Loucy (cell line): ENCODE measurements around the gene CEP70.

Experiments
- H2AFZ ChIP-seq: fragments of 200-600 bp; sonication (generic); 2 replicates; pipeline ENCODE4 v1.6.0; 2016; ENCODE audit warnings: antibody characterized with exemption, mild to moderate bottlenecking, low read length, moderate library complexity
- H3F3A ChIP-seq: fragments of 200-600 bp; 2 replicates; pipeline ENCODE4 v1.6.0; 2016; ENCODE audit warnings: antibody characterized with exemption, low read depth, mild to moderate bottlenecking
- H3K27me3 ChIP-seq: fragments of 200-600 bp; sonication (generic); 2 replicates; pipeline ENCODE4 v1.6.1; 2014; ENCODE audit warnings: low read length, mild to moderate bottlenecking; ENCODE audit not compliant: insufficient read depth, poor library complexity, severe bottlenecking
- H3K36me3 ChIP-seq: fragments of 200-600 bp; sonication (generic); 2 replicates; pipeline ENCODE4 v1.6.1; 2016; ENCODE audit warnings: low read length; ENCODE audit not compliant: insufficient read depth
- H3K4me1 ChIP-seq: fragments of 200-600 bp; sonication (generic); 2 replicates; pipeline ENCODE4 v1.5.1; 2014; ENCODE audit warnings: low read length, mild to moderate bottlenecking; ENCODE audit not compliant: insufficient read depth, poor library complexity, severe bottlenecking
- H3K4me2 ChIP-seq: fragments of 200-600 bp; sonication (generic); 2 replicates; pipeline ENCODE4 v1.6.0; 2014; ENCODE audit warnings: antibody characterized with exemption, low read length, low read depth, mild to moderate bottlenecking; ENCODE audit not compliant: poor library complexity, severe bottlenecking
- H3K4me3 ChIP-seq: fragments of 200-600 bp; sonication (generic); 2 replicates; pipeline ENCODE4 v1.5.1; 2014; ENCODE audit warnings: low read length, mild to moderate bottlenecking, mixed read lengths; ENCODE audit not compliant: poor library complexity, severe bottlenecking
- H3K79me2 ChIP-seq: fragments of 200-600 bp; sonication (generic); 2 replicates; pipeline ENCODE4 v1.6.1; 2014; ENCODE audit warnings: low read length; ENCODE audit not compliant: insufficient read depth
- H3K9ac ChIP-seq: fragments of 200-600 bp; sonication (generic); 2 replicates; pipeline ENCODE4 v1.6.0; 2014; ENCODE audit warnings: mild to moderate bottlenecking, low read depth, low read length, moderate library complexity; ENCODE audit not compliant: poor library complexity, severe bottlenecking
- H3K9me2 ChIP-seq: fragments of 200-600 bp; sonication (generic); replicated peaks from 2 replicates; pipeline ENCODE4 v1.6.1; 2016; ENCODE audit warnings: low read depth, low read length, mixed read lengths
- H3K9me3 ChIP-seq: fragments of 200-600 bp; sonication (generic); 2 replicates; pipeline ENCODE4 v1.6.1; 2014; ENCODE audit warnings: mild to moderate bottlenecking, antibody characterized with exemption, low read length, low read depth; ENCODE audit not compliant: insufficient read depth
- H4K20me1 ChIP-seq: fragments of 200-600 bp; sonication (generic); 2 replicates; pipeline ENCODE4 v1.6.0; 2014; ENCODE audit warnings: antibody characterized with exemption, low read length, mild to moderate bottlenecking; ENCODE audit not compliant: insufficient read depth, poor library complexity, severe bottlenecking
- CTCF ChIP-seq: fragments of 200-600 bp; sonication (generic); conservative IDR thresholded peaks from 2 replicates; pipeline ENCODE4 v1.5.1; 2014; ENCODE audit warnings: mild to moderate bottlenecking, antibody characterized with exemption, low read length
- EZH2phosphoT487 ChIP-seq: fragments of 200-600 bp; IDR thresholded peaks from 2 replicates; pipeline ENCODE4 v1.6.1; 2018; ENCODE audit warnings: antibody characterized with exemption, mild to moderate bottlenecking, moderate library complexity, borderline replicate concordance

The CEP70 gene

GRCh38 chr3:138450181-138450580 lies 143.9 kb downstream of the CEP70 start:
- no peaks in the 10 kb centered on the region for H3K4me1 ChIP-seq
- no peak overlapping the region for H2AFZ ChIP-seq
- no peaks in the 10 kb centered on the region for H4K20me1 ChIP-seq
- H3K9me2 ChIP-seq = no peaks in the 10 kb centered on the region
- no peaks in the 10 kb centered on the region for H3K9me3 ChIP-seq
- H3K9ac ChIP-seq = no peak overlapping the region
- TF ChIP-seq CTCF (no peak), EZH2phosphoT487 (no peak)
- H3K79me2 ChIP-seq = no peaks in the 10 kb centered on the region
- no peak overlapping the region for H3K4me3 ChIP-seq
- no peaks in the 10 kb centered on the region for H3K36me3 ChIP-seq
- H3K4me2 ChIP-seq = no peak overlapping the region
- no peaks in the 10 kb centered on the region for H3F3A ChIP-seq
- no peaks in the 10 kb centered on the region for H3K27me3 ChIP-seq

GRCh38 chr3:138449490-138449889 lies 144.6 kb downstream of the CEP70 start:
- H3F3A ChIP-seq = no peaks in the 10 kb centered on the region
- no peaks in the 10 kb centered on the region for H3K79me2 ChIP-seq
- no peak overlapping the region for H3K4me2 ChIP-seq
- H3K4me1 ChIP-seq = no peaks in the 10 kb centered on the region
- H4K20me1 ChIP-seq = no peaks in the 10 kb centered on the region
- H3K36me3 ChIP-seq = no peaks in the 10 kb centered on the region
- H3K4me3 ChIP-seq = no peak overlapping the region
- H3K9ac ChIP-seq = no peak overlapping the region
- no peaks in the 10 kb centered on the region for H3K27me3 ChIP-seq
- no peaks in the 10 kb centered on the region for H3K9me2 ChIP-seq
- no peak overlapping the region for H2AFZ ChIP-seq
- H3K9me3 ChIP-seq = no peaks in the 10 kb centered on the region
- TF ChIP-seq EZH2phosphoT487 = no peak

- Histone ChIP-seq H3K79me2 (no peaks in the 10 kb centered on the region), H3K4me2 (no peak overlapping the region), H3K9ac (no peak overlapping the region)
These were observed 145.4 kb downstream of the CEP70 start for GRCh38 chr3:138448631-138449030.

More at GRCh38 chr3:138448631-138449030, 145.4 kb downstream of the CEP70 start:
- H3F3A ChIP-seq = no peaks in the 10 kb centered on the region
- H3K4me1 ChIP-seq = no peaks in the 10 kb centered on the region
- TF ChIP-seq EZH2phosphoT487 (no peak), CTCF (no peak)
- H4K20me1 ChIP-seq = no peaks in the 10 kb centered on the region
- no peaks in the 10 kb centered on the region for H3K27me3 ChIP-seq
- H3K9me2 ChIP-seq = no peaks in the 10 kb centered on the region
- H3K4me3 ChIP-seq = no peak overlapping the region
- no peaks in the 10 kb centered on the region for H3K9me3 ChIP-seq
- H3K36me3 ChIP-seq = no peaks in the 10 kb centered on the region
- no peak overlapping the region for H2AFZ ChIP-seq
